ENCODE results near the gene CANT1.
"Not testable (repeated sequence)": the region's sequence is repeated elsewhere in the genome, so short reads cannot be mapped to it uniquely, and the experiment has no call there.

The CANT1 gene

DNA sequence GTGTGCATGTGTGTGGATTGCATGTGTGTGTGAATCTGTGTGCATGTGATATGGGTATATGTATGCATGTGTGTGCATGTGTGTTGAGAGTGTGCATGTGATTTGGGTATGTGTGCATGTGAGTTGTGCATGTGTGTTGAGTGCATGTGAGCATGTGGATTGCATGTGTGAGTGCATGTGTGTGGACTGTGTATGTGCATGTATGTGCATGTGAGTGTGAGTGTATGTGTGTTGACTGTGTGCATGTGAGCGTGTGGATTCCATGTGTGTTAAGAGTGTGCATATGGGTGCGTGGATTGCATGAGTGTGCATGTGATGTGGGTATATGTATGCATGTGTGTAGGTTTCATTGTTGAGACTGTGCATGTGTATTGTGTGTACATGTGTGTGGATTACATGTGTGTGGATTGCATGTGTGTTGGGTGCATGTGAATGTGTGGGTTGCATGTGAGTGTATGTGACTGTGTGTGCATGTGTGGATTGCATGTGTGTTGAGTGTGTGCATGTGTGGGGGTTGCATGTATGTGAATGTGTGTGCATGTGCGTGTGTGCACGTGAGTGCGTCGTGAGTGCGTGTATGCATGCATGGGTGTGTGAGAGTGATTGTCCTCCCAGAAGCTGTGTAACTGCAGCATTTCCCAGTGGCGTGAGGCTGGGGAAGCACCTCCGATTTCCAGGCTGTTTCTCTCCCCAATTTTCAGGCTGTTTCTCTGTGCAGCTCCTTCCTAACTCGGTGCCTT, 33.8 kb upstream of the CANT1 start:
- DNase-seq (ENCODE audit: low spot score) (no peak), FAIRE-seq (peak; percentile 100)

- no peak for FAIRE-seq
- DNase-seq (ENCODE audit: low spot score): peak; percentile 79
Observed at GRCh38 chr17:79042421-79043190, 33.0 kb upstream of the CANT1 start.

DNA sequence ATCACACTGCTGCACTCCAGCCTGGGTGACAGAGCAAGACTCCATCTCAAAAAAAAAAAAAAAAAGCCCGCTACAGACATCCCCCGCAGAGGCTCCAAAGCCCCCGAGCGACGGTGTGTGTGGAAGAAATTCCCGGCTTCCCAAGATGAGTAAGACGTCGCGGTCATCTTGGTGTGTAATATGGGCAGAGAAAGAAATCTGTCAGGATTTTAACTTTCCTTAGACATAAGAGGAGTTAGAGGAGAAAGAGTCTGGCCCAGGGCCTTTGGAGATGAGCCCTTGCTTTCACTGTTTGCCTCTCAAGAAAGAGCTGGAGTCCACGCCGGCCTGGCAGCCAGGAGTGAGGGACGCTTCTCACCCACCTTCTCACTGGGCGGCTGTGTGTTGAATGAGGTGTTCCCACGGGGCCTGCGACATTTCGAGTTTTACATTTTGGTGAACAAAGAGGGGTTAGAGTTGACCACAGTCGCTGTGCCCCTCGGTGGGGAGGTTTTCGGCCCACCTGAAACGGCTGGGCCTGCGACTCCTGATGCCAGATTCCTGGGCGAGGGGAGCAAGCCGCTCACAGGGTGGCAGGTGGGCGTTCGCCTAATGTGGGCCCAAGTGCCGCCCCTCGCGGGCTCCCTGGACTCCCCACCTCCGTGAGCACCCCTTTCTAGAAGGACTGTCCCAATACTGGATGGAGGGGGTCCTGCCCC, 32.3 kb upstream of the CANT1 start:
- no peak for DNase-seq (ENCODE audit: low spot score)
- FAIRE-seq: no peak

GRCh38 chr17:79041041-79041570, 31.5 kb upstream of the CANT1 start:
- no peak for FAIRE-seq
- no peak for DNase-seq (ENCODE audit: low spot score)

- DNase-seq (ENCODE audit: low spot score): no peak
- FAIRE-seq: no peak
Observed at GRCh38 chr17:79039886-79040285, 30.3 kb upstream of the CANT1 start.

- DNase-seq (ENCODE audit: low spot score) (no peak), FAIRE-seq (no peak)
Observed at GRCh38 chr17:79039171-79039570, 29.6 kb upstream of the CANT1 start.

GRCh38 chr17:79038545-79039135, 29.1 kb upstream of the CANT1 start:
- DNase-seq (ENCODE audit: low spot score): peak; percentile 14
- FAIRE-seq: peak; percentile 46

DNA sequence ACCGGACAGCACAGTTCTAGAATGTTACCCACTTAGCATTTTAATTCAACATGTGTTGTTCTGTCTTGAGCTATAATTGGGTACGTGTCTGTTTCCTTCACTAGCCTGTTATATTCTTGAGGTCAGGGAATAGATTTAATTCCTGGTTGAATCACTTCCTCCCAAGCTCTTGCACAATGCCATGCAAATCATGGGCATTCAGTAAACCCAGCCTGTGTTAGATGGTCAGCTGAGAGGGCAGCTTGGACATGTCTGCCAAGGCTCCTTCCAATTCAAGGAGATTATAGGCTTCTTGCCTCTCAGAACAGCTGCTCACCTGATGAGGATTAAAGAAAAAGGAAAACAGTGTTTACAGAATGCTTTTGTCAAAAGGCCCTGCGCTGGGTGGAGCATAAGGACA, 27.0 kb upstream of the CANT1 start:
- DNase-seq (ENCODE audit: low spot score) (peak; percentile 63), FAIRE-seq (no peak)

- FAIRE-seq: no peak
- no peak for DNase-seq (ENCODE audit: low spot score)
Observed at GRCh38 chr17:79036181-79036580, 26.6 kb upstream of the CANT1 start.

DNA sequence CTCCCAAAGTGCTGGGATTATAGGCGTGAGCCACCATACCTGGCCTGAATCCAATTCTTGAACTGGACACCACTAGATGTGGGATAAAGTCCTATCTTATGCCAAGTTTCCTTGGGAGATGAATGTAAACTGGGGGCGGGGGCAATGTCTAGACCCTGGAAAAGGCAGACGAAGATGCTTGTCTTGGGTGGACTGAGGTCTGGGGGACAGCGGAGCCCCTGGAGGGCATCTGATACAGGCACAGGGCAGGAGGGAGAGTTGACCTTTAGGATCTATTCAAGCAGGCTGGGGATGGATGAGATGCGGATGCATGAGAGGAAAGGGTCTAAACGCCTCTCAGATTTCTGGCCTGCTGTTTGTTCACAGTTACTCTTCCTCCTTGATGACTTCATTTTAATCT, 26.1 kb upstream of the CANT1 start:
- no peak for FAIRE-seq
- DNase-seq (ENCODE audit: low spot score): no peak

GRCh38 chr17:79034931-79035485, 25.4 kb upstream of the CANT1 start:
- no peak for DNase-seq (ENCODE audit: low spot score)
- no peak for FAIRE-seq

DNA sequence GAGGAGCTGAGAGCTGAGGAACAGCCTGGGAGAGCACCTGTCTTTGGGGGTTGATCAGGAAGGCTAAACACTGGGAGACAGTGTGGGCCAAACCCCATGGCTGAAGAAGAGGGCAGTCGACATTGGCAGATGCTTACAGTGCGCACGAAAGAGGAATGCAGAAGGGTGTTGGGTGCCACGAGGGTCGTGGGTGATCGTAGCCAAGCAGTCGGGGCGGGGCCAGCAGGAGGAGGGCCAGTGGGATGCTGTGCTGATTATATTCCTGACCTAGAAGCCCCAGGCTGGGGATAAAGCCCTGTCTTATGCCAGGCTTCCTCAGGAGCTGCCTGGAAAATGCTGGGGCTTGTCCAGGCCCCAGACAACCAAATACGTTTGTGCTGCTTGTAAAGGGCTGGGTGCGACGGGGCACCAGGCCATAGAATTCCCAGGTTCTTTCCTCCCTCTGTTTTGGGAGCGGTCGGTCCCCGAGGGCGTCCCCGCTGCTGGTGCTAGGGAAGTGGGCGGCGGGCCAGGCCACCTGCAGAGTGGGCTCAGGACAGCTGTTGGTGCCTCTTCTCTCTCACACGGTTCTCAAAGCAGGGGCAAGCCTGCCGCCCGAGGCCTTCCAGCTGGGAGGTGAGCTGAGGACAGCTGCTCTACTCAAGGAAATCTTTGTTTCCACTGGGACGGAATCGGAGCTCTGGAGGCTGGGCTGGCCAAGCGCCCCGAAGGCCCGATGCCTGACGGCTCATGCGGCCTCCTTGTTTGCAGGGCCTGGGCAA, 24.4 kb upstream of the CANT1 start:
- no peak for DNase-seq (ENCODE audit: low spot score)
- FAIRE-seq: no peak

DNA sequence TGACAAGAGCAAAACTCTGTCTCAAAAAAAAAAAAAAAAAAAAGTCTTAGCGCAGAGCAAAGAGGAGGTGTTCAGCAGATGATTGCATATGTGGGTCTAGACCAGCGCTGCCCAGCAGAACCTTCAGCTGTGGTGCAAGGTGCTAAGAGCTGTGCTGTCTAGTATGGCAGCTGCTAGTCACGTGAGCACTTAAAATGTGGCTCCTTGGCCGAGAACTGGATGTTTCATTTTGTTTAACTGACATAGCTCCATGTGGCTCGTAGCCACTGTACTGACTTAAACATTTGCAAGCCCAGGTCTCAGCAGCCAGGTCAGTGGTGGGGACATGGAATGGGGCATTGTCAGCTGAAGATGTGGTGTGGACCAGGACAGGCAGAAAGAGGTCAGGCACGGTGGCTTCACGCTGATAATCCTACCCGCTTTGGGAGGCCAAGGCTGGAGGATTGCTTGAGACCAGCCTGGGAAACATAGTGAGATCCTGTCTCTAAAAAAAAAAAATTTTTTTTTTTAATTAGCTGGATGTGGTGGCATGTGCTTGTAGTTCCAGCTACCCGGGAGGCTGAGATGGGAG, 23.6 kb upstream of the CANT1 start:
- DNase-seq (ENCODE audit: low spot score) (no peak), FAIRE-seq (peak; percentile 71)

GRCh38 chr17:79031996-79032875, 22.7 kb upstream of the CANT1 start:
- DNase-seq (ENCODE audit: low spot score): no peak
- no peak for FAIRE-seq

GRCh38 chr17:79030636-79031035, 21.1 kb upstream of the CANT1 start:
- FAIRE-seq; DNase-seq (ENCODE audit: low spot score): not testable (repeated sequence)

DNA sequence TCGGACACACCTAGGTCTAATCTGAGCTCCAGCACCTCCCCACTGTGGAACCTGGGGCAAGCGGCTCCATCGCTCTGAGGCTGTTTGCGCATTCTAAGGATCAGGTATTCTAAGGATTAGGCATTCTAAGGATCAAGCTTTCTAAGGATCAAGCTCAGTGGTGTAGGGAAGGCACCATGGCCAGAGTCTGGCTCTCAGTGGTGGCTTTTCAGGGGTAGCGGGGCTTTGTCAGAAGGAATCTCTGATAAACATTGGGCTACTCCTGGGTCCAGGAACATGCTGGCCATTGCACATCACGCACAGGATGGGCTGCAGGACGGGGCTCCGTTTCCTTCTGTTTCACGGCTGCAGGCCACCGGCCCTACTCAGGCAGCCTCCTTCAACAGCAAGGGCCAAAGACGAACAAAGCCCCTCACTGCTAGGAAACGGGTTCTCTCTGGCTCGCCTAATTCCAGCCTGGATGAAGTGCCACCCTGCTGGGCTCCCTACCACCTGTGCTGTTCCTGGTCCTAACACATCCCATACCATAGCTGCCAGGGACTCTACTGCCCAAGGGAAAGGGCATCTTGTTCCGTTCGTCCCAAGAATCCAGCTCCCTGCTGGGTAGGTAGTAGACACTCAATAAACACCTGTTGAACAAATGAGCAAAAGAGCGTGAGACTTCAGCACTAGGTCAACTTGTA, 19.9 kb upstream of the CANT1 start:
- no peak for DNase-seq (ENCODE audit: low spot score)
- no peak for FAIRE-seq

DNA sequence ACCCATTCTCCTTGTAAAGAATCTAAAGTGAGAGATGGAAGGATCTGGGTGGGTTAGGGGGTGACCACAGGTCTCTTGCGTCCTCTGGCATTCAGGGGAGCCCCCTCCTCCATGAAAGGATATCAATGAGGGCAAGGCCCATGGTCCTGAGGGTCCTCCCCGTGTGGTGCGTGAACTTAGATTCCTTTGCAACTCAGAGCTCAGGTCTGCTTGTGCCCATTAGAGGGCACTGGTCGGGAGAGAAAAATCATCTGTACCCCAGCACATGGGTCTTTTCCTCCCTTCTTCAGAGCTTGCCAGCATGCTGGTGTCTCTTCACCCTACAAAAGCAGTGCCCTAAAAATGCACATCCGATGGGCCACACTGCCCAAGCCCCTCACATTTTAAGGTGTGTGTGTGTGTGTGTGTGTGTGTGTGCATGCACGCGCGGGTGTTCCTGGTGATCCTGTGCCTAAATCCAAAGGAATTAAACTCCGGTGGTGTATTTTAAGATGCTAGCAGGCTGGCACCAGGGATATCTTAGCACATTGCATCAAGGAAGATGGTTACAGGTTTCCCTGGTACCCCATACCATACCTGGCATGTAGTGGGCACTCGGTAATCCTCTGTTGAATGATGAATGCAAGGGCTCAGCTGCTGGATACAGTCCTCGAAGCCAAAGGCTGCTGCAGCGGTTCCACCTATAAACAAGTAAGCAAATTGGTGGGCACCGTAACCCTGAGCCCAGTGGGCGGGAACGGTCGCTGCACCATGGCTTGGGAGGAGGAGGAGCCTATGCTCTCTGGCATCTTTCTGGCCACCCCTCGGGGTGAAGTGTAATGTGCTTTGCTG, 19.1 kb upstream of the CANT1 start:
- FAIRE-seq (no peak), DNase-seq (ENCODE audit: low spot score) (no peak)

Measured in urothelium cell line (cell line).